Activated CD4-positive, alpha-beta T cell treated with anti-CD3 and anti-CD28 coated beads, Interleukin-2, amount 50 U/mL, for 16 hours (primary cell): Measurements from ENCODE around the gene SMIM14.
"Not testable (repeated sequence)": the region's sequence is repeated elsewhere in the genome, so short reads cannot be mapped to it uniquely, and the experiment has no call there.

Source experiments
- DNase-seq: peaks from one replicate; pipeline ENCODE4 v3.0.0-alpha.2; 2020

Gene SMIM14

DNA sequence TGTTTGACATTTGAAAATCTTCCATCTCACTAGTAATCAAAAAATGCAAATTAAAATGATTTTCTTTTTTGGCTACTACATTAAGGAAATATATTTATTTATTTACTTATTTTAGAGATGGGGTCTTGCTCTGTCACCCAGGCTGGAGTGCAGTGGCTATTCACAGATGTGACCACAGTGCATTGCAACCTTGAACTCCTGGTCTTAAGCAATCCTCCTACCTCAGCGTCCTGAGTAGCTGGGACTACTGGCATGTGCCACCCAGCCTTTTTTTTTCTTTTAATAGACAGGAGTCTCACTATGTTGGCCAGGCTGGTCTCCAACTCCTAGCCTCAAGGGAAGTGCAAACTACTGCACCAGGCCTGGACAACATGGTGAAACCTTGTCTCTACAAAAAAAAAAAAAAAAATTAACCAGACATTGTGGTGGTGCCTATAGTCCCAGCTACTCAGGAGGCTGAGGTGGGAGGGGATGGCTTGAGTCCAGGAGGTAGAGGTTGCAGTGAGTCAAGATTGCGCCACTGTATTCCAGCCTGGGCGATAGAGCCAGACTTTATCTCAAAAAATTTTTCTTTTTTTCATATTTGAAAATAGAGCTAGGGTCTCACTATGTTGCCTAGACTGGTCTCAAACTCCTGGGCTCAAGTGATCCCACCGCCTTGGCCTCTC lies 4.4 kb upstream of the SMIM14 start:
- DNase-seq = no peak

DNA sequence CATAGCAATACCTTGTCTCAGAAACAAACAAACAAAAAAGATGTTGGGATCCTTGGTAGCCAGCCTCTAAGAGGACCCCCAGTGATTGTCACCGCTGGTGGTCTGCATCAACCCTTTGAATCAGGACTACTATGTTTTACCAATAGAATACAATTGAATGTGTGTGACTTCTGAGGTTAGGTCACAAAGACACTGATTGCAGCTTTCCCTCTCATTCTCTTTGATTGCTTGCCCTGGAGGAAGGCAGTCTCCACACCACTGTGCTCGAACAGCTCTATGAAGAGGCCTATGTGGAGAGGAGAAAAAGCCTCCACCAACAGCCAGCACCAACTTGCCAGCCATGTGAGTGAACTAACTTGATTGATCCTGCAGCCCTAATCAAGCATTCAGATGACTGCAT lies 2.8 kb upstream of the SMIM14 start:
- no peak for DNase-seq

DNA sequence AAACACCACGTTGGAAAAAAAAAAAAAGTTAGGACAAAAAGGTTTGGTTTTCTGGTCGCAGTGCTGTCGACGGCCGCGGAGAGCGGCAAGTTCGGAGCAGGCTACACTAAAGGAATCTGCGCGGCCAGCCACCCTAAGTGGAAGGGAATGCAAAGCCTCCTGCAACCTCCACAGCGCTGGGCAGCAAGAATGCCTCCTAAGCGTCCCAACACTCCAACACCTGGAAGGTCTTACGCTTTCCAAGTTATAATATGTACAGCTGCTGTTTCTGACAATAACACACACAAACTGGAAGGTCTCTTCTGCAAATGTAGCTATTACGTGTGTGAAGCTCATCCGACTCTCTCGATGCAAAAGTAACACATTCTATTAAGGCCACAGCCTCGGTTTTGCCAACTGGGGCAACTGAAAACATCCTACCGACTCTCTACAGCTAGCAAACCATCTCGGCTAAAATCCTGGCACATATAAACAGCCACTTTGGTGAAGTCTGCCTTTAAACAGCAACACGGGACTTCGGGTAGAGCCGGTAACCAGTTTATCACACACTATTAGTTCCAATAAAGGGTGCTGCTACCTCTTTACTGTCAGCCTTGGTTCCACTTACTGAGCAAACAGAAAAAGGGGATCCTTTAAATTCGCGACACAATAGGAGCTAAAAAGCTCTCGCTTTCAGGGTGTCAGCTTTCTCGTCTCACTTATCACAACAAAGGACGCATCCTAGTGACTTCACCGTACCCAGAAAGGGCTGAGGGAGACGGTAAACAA lies 895 bp downstream of the SMIM14 start:
- peak; percentile 18 for DNase-seq

DNA sequence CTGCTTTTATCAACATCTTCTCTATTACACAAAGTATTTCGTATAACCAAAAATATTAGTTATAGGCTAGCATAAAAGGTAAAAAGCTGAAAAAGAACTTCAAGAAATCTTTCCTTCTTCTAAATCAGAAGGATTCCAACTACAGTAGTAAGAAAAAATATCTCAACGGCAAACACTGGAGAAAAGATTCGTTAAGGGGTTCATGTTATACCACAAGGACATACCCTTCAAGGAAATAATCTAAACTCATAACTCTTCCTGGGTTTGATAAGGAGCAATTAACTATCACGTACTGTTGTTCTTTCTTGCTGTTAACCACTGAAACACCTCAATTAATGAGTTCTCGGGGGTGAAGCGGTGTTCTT lies 1.5 kb downstream of the SMIM14 start:
- no peak for DNase-seq

DNA sequence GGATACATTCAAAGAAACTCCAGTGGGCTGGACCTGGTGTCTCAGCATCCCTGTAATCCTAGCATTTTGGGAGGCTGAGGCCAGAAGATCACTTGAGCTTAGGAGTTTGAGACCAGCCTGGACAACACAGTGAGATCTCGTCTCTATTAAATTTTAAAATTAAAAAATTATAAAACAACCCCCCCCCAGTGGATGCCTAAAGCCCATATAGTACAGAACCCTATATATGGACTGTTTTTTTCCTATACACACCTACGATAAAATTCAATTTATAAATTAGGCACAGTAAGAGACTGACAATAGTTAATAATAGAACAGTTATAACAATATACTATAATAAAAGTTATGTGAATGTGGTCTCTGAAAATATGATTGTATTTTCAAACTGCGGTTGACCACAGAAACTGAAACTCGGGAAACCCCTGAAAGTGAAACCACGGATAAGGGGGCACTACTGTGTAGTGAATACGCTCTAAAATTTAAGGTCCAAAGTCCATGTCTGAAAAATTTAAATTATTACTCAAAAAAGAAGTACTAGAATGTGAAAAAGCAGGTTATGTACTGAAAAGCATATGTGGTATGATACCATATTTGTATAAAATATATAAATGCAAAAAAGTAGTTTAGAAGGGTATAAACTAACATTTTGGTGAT lies 2.0 kb downstream of the SMIM14 start:
- DNase-seq = peak; percentile 27

DNA sequence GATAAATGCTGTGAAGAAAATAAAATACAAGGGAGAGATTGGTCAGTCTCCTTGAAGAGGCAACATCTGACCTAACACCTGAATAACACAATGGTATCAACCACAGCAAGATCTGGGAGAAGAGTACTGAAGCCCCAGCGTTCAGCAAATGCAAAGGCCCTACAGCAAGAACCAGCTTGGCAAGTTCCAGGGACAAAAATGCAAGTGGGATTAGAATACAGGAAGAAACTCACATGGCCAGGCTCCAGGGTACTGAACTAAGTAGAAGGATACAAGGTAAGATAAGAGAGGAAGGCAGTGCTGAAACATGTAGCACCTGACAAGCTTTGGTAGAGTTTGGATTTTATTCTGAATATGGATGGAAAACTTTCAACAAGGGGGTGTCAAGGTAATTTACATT lies 3.6 kb downstream of the SMIM14 start:
- no peak for DNase-seq

DNA sequence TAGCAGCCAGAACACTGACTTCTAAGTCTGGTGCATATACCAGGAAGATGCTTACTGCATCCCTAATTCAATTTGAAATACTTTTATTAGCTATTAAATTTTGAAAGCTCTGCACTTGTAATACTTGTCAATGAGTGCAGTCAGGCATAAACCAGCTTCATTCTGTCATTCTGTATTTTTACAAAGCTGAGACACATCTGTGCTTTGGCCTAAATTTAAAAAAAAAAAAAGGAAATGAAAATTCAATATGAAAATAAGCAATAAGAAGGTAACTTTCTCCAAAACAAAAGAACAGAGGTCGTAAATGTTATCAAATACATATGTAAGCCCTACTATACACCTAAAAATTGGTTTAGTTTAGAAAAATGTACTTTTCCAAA lies 7.0 kb downstream of the SMIM14 start:
- DNase-seq = no peak

DNA sequence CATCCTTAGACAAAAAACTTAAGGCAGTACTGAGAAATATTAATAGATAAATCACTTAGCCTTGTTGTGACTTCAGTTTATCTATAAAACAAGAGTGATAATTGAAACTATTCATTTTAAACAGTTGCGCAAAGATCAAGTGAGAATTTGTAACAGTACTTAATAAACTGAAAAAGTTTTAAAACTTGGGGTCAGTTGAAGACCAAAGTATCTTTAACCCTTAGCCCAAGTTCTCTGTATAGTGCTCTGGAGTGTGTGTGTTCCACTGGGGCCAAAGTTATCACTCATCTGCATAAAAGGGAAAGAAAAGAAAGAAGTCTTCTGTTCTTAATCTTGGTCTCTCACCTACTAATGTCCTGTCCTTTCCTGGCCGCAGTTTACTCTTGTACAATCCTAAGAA lies 11.3 kb downstream of the SMIM14 start:
- DNase-seq = no peak

DNA sequence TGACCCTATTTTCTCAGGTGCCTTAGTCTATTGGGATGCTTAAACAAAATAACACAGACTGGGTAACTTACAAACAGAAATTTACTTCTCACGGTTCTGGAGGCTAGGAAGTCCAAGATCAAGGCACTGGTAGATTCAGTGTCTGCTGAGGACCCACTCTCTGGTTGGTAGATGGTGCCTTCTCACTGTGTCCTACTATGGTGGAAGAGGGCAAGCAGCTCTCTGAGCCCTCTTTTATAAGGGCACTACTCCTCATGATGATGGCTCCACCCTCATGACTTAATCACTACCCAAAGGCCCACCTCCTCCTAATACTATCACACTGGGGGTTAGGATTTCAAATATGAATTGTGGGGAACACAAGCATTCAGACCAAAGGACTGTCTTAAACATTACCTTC lies 11.8 kb downstream of the SMIM14 start:
- DNase-seq = no peak

DNA sequence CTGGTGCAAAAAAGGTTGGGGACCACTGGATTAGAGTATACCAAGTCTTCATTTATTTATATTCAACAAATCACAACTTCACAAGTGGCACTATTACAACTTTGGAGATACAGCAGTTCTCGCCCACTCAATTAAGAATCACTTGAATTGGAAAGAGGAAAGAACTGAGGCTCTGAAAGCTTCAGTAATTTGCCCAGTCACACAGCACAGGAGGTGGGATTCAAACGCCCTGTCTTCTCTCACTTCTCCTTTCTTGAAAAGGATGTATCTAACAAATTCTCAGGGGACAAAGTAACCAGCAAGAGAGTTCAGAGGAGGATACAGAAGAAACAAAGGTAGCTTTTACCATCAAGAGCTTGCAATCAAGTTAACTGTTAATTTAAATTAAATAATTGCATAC lies 12.4 kb downstream of the SMIM14 start:
- no peak for DNase-seq

DNA sequence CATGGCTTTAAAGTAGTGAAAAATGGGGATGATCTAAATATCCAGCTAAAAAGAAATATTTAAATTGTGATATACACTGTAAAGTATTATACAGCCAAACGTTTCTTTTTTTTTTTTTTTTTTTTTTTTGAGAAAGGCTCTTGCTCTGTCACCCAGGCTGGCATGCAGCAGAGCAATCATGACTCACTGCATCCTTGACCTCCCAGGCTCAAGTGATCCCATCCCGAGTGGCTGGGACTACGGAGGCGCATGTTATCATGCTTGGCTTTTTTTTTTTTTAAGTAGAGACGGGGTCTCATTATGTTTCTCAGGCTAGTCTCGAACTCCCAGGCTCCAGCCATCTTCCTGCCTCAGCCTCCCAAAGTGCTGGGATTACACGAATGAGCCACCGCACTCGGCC lies 17.1 kb downstream of the SMIM14 start:
- no peak for DNase-seq

DNA sequence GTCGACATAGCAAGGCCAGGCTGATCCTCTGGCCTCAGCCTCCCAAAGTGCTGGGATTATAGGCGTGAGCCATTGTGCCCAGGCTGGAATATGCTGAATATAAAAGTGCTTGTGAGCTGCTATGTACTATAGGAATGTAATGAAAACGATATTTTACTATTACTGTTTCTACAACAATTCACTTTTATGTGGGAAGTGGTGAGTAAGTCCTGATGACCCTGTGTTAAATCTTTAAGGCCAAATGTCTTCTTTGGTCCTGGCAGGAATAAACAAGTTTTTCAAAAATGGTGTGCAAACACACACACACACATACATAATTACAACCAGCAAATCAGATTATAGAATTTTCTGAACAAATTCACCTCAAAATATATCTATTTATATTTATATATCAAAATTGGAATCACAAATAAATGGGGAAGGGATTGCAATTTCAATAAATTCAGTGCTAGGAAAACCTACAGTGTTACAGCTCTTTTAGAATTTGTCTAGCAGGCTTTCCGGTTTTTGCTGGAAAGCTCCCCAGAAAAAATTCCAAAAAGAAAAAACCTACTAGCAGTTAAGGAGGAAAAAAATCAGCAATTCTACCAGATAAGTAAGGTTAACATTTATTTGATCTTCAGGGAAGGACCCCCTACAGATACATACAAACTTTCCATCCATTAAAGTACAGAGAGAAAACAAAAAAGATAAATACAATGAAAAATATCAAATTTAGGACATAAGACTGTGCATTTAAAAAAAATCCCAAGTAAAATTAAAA lies 17.9 kb downstream of the SMIM14 start:
- DNase-seq = no peak

DNA sequence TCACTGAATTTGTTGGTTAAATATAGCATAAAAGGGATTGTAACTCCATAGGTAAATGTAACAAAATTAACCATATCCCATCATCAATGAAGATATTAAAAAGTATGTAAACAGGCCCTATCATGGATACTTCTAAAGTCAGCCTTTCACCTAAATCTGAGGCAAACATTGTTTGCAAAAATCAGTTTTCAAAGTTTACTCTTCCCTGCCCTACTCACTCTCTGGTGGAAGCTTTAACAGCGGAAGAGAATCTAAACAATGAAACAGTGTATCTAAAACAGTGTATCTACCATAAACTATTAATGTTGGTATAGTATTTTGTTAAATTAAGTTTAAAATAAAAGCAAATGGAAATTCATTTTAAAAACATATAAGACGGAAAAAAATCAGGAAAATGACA lies 21.1 kb downstream of the SMIM14 start:
- DNase-seq = no peak

DNA sequence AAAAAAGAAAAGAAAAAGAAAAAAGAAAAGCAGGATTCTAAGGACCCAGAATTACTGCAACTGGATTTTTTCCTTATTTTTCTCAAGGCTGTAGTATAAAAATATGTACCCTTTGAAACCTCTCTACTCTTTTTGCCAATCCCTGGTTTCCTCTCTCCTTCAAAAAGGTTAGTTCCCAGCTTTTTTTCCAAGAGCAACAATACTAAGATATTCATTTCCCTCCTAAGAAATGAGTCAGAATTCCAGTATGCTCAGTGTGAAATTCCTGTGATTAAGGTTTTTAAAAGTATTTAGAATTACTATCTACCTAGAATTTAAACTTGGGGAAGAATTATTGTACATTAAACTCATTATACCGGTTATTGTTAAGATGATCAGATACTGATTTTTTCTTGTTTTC lies 22.0 kb downstream of the SMIM14 start:
- no peak for DNase-seq

DNA sequence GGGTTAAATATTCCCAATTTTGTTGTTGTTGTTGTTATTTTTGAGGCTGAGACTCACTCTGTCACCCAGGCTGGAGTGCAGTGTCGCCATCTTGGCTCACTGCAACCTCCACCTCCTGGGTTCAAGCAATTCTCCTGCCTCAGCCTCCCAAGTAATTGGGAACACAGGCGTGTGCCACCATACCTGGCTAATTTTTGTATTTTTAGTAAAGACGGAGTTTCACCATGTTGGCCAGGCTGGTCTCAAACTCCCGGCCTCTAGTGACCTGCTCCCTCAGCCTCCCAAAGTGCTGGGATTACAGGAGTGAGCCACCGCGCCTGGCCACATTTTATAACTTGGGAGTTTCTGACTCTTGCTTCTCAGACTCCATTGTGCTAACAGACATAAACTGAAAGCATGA lies 22.6 kb downstream of the SMIM14 start:
- DNase-seq = not testable (repeated sequence)

DNA sequence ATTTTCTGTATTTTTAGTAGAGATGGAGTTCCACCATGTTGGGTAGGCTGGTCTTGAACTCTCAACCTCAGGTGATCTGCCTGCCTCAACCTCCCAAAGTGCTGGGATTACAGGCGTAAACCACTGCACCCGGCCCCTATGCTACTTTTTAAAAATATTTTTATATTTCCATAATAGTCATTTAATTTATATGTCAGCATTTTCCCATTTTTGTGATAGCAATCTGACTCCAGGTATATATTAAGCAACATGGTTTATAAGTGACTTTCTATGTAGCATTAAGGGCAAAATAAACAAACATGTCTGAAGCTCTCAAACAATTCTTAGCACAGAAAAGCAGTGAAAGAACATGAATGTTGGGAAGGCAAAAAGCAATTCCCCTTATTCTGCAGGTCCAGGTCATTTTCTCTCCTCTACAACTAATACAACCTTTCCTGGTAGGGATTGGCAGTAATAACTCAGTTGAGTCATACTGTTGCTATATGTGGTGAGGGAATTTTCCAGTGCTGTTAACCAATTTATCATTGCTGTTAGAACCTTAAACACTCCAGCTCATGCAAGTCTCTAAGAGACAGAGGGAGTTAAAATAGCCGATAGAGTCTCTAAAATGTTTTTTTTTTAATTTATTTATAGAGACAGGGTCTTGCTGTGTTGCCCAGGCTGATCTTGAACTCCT lies 24.0 kb downstream of the SMIM14 start:
- DNase-seq = no peak

DNA sequence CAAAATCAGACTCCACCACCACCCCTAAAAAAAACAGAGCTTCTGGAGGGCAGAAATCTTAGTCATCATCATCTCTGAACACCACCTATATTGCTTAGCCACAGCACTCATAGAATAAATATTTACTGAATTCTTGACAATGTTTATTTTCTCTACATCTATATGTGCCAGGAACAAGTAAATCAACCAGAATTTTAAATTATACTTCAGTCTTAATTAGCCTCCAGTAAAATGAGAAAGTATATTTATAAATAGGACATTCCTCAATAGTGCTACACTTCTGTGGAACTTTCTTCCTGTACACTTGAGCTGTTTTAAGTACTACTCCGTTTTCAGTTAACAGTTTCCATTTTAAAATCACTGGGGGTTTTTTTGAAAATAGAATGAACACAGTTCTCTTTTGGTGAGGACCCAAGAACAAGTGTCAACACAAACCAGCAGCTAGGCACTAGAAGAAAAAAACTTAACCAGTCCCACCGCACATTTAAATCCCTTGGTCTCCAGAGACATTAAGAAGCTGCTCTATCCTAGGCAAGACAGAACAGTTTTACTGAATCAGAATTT lies 25.5 kb downstream of the SMIM14 start:
- no peak for DNase-seq

DNA sequence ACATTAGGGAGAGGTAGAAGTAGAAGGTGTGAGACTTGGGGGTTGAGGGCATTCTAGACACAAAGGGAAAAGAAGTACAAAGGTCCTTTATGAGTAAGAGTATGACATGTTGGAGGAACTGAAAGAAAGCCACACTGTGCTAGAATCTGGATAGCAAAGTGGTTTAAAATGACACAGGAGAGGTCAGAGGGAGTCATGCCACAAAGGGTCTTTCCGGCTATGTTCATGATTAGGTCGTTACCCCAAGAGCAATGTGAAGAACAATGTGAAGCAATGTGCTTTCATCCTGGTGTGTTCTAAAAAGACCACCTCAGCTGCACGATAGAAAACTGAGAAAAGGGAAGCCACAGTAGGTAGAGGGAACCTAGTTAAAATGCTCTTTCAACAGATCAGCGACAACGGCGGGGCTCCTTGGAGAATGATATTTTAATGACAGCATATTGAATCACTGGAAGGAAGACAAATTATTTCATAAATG lies 29.2 kb downstream of the SMIM14 start:
- DNase-seq = peak; percentile 17

DNA sequence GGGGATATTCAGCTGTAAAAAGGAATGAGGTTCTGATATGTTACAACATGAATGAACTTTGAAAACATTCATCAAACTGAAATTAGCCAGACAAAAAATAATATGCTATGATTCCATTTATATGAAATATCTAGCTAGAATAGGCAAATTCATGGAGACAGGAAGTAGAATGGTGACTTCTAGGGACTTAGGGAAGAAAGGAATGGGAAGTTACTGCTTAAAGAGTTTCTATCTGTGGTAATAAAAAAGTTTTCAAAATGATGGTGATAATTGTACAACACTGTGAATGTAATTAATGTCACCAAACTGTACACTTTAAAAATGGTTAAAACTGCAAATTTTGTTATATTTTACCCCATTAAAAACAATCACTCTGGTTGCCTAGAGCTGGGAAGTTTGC lies 30.2 kb downstream of the SMIM14 start:
- DNase-seq = no peak

DNA sequence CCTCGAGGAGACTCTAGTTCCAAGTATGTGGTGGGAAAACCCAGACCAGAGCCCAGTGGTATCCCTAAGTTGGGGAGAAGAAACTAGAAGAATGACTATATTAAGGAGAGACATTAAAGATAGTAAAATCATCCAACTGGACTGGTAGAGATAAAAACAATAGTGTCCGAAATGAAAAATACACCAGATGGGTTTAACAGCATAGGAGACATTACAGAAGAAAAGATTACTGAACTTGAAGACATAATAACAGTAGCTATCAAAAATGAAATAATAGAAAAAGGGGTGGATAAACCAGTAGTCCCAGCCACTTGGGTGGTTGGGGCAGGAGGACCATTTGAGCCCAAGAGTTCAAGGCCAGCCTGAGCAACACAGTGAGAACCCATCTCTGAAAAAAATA lies 31.9 kb downstream of the SMIM14 start:
- DNase-seq = no peak

DNA sequence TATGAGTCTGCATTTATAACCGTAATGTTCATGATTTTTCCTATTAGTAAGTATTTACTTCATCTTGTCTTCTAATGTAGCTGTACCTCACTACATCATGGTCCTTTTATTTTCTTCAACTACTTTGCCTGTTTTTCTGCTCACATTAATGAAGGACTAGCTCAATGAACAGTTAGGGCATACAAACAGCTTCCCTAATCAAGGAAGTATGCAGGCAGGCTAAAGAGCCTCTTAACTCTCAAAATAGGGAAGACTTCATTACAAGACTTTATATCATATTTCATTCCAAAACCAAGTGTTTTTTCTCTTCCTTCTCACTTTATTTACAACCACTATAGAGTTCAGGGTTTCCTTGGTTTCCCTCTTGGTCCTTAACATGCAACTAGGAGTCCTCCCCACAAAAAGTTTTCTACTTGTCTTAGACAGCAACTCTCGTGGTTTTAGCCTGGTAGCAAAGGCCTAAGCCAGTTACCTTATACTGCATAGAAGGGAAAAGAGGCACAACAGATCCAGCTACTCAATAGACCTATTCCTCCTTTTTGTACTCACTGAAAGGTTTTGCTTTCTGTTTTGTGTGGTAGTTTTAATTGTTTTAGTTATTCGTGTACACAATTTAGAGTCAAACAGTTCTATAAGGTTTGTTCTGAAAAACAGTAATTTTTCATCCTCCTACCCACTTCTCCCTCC lies 40.8 kb downstream of the SMIM14 start:
- no peak for DNase-seq

DNA sequence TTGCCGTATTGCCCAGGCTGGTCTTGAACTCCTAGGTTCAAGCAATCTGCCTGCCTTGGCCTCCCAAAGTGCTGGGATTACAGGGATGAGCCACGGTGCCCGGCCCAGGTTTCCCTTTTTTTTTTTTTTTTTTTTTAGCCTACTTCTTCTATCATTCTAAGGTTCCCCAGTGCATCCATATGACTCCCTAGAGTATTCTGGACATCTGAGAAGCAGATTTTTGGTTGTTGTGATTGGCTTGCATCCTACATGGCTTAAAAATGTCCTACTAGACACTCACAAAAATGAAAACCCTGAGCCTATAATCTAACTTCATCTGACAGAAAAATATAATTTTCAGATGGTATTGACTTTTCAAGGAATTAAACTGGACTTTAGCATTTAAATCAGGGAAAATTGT lies 41.7 kb downstream of the SMIM14 start:
- no peak for DNase-seq
